Endothelial cell of umbilical vein (primary cell): ENCODE measurements around the gene GRAMD4. TPM values are rescaled to one million over a fixed set of nuclear protein-coding genes. Genes with fewer than 3 reads are reported as not detected.

Experiments used
- BruUV-seq: library from RNA; stranded (reverse); fragments of 400-500 nt; replicated peaks from 2 replicates; lab custom pipeline; 2021; lab: Mats Ljungman, UMichigan
- CTCF ChIA-PET: fragments of 300-600, 350-600 bp; sonication (Branson Sonifier 250); formaldehyde crosslinking; loops from one replicate; lab custom pipeline; 2021; ENCODE audit warnings: antibody characterized with exemption, inconsistent platforms; lab: Charles Lee
- POLR2A ChIA-PET: fragments of 300-600, 350-600 bp; sonication (Branson Sonifier 250); formaldehyde crosslinking; loops from one replicate; lab custom pipeline; 2021; ENCODE audit warnings: antibody characterized with exemption, inconsistent platforms; lab: Charles Lee
- DNase-seq: peaks from one replicate; pipeline ENCODE4 v3.0.0-alpha.2; 2011; ENCODE audit warnings: low read depth, low spot score
- FAIRE-seq: peaks from 2 replicates; lab custom pipeline; 2011; peaks lifted over from hg19 to GRCh38; lab: Jason Lieb, UNC
- H2AFZ ChIP-seq: 2 replicates; pipeline ENCODE4 v1.6.0; 2012; ENCODE audit warnings: low read depth, low read length, control low read depth, inconsistent platforms
- H3K27ac ChIP-seq: 2 replicates; pipeline ENCODE4 v1.5.1; 2011; ENCODE audit warnings: low read depth, mild to moderate bottlenecking, control low read depth, low read length, moderate library complexity; ENCODE audit not compliant: insufficient read depth
- H3K27me3 ChIP-seq, 2 experiments: 2 replicates each; pipeline versions ENCODE4 v1.6.0 to v1.6.1; 2011; ENCODE audit warnings: low read length in 2 of 2, mixed read lengths in 1 of 2; ENCODE audit not compliant: control insufficient read depth in 2 of 2, insufficient read depth in 2 of 2
- H3K36me3 ChIP-seq, 2 experiments: 2 replicates in 1 of 2; 3 replicates in 1 of 2; pipeline ENCODE4 v1.5.1; 2011; ENCODE audit warnings: low read length in 2 of 2, mild to moderate bottlenecking in 1 of 2, moderate library complexity in 1 of 2; ENCODE audit not compliant: control insufficient read depth in 2 of 2, insufficient read depth in 2 of 2; ENCODE audit errors: extremely low read depth in 1 of 2
- H3K4me1 ChIP-seq: 3 replicates; pipeline ENCODE4 v1.5.1; 2011; ENCODE audit warnings: mild to moderate bottlenecking, low read length; ENCODE audit not compliant: control insufficient read depth, insufficient read depth; ENCODE audit errors: extremely low read depth
- H3K4me2 ChIP-seq: 2 replicates; pipeline ENCODE4 v1.6.1; 2011; ENCODE audit warnings: low read length, control low read depth, mixed read lengths; ENCODE audit not compliant: insufficient read depth
- H3K4me3 ChIP-seq, 3 experiments: fragments of 200-600 bp in 1 of 3; sonication (generic), shearing (Covaris generic) in 1 of 3; replicated peaks in 1 of 3; 2 replicates each; pipeline ENCODE4 v1.5.1; 2011 to 2016; ENCODE audit warnings: control low read depth in 3 of 3, low read length in 3 of 3, mild to moderate bottlenecking in 2 of 3, inconsistent platforms in 1 of 3, low read depth in 1 of 3, moderate library complexity in 1 of 3; ENCODE audit not compliant: insufficient read depth in 1 of 3
- H3K79me2 ChIP-seq: 2 replicates; pipeline ENCODE4 v1.6.0; 2012; ENCODE audit warnings: low read length, inconsistent platforms; ENCODE audit not compliant: control insufficient read depth, insufficient read depth
- H3K9ac ChIP-seq: replicated peaks from 2 replicates; pipeline ENCODE3; 2011; ENCODE audit warnings: low read length, control low read depth; ENCODE audit not compliant: insufficient read depth; ENCODE audit errors: extremely low read depth
- H3K9me1 ChIP-seq: replicated peaks from 3 replicates; pipeline ENCODE4 v1.6.0; 2011; ENCODE audit warnings: mild to moderate bottlenecking, low read length; ENCODE audit not compliant: control insufficient read depth, insufficient read depth; ENCODE audit errors: extremely low read depth
- H3K9me3 ChIP-seq: replicated peaks from 2 replicates; pipeline ENCODE4 v1.5.1; 2012; ENCODE audit warnings: low read length, inconsistent platforms; ENCODE audit not compliant: control insufficient read depth, insufficient read depth
- H4K20me1 ChIP-seq: replicated peaks from 2 replicates; pipeline ENCODE3; 2011; ENCODE audit warnings: mild to moderate bottlenecking, low read length; ENCODE audit not compliant: control insufficient read depth, insufficient read depth; ENCODE audit errors: extremely low read depth
- JUN ChIP-seq: IDR thresholded peaks from 2 replicates; pipeline ENCODE4 v1.6.1; 2011; ENCODE audit warnings: borderline replicate concordance, low read depth; ENCODE audit not compliant: insufficient read length, insufficient read depth
- MAX ChIP-seq: IDR thresholded peaks from 2 replicates; pipeline ENCODE4 v1.6.1; 2011; ENCODE audit not compliant: insufficient read depth, insufficient read length
- MYC ChIP-seq: IDR thresholded peaks from one replicate; pipeline ENCODE4 v1.6.1; 2011; ENCODE audit warnings: mild to moderate bottlenecking, low read depth, low read length
- POLR2A ChIP-seq: IDR thresholded peaks from 2 replicates; pipeline ENCODE4 v1.6.1; 2012; ENCODE audit warnings: low read depth, mild to moderate bottlenecking, control low read depth, low read length
- POLR2AphosphoS5 ChIP-seq: IDR thresholded peaks from 2 replicates; pipeline ENCODE4 v1.6.1; 2012; ENCODE audit warnings: low read depth, mild to moderate bottlenecking, control low read depth, low read length, moderate library complexity; ENCODE audit not compliant: insufficient read depth
- dilution Hi-C: fragments of 300-500 bp; cut with MboI; formaldehyde crosslinking; loops from one replicate; pipeline ENCODE4 v1.15.0; 2019; ENCODE audit warnings: low sequenced_read_pairs; ENCODE audit not compliant: extremely low pct_ligation_motif_present
- intact Hi-C: fragments of 100-400 bp; cut with micrococcal nuclease; formaldehyde crosslinking; loops from one replicate; pipeline ENCODE4 v1.10.0; 2022
- polyA plus RNA-seq, 4 experiments: library from polyadenylated mRNA; depleted of rRNA in 3 of 4; stranded (reverse) in 3 of 4; unstranded in 1 of 4; fragments of >200 nt; gene quantifications; 2 replicates each; pipeline versions ENCODE4 v1.2.1 to v1.2.3, GENCODE V29; 2011 to 2012; ENCODE audit warnings: missing spikeins in 1 of 4
- total RNA-seq: library from RNA; stranded (reverse); gene quantifications from 2 replicates; pipeline ENCODE4 v1.2.3, GENCODE V29; 2021

GRAMD4 gene
- total and polyA plus RNA-seq, 2 donors (not counting 3 experiments of a cell fraction or from before 2014, with no cell fraction given), result 5.9 to 14.8 TPM

DNA sequence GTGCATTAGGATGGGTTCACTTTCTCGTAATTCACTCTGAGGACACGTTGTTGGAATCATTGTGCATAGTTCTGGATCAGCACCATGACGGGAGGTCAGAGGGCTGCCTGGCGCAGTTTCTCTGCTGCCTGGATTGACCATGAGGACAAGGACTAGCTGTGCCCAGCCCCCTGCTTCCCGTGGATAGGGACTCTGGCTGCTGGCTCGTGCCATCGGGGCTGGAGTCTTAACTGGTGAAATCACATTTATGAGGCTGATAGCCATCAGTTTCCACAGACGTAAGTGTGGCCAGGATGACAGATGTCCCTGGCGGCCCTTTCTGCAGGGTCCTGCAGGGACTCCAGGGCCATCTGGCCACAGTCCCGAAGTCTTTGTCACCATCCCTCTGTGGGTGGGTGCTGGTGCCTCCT, 24.1 kb upstream of the GRAMD4 start:
- no peaks in the 10 kb centered on the region for H3K9me1 ChIP-seq
- ChIA-PET CTCF (no interaction called here), POLR2A (interaction anchor here (0.8 kb wide), 1 partner anchor 20 kb away, joined by 3 read pairs; no protein-coding TSS in a partner anchor)
- no peak for TF ChIP-seq POLR2A
- no peak for TF ChIP-seq MYC
- TF ChIP-seq POLR2AphosphoS5, result no peak
- TF ChIP-seq MAX, result no peak
- H3K79me2 ChIP-seq, result no peaks in the 10 kb centered on the region
- DNase-seq (no peak), FAIRE-seq (no peak)
- no peaks in the 10 kb centered on the region for H3K4me1 ChIP-seq
- H3K4me3 ChIP-seq, result no peak overlapping the region
- H3K27me3 ChIP-seq, result no peaks in the 10 kb centered on the region
- intact Hi-C loops (no loop called here), dilution Hi-C loops (no loop called here)
- H3K9me3 ChIP-seq, result no peaks in the 10 kb centered on the region
- H3K4me2 ChIP-seq, result no peak overlapping the region
- no peak overlapping the region for H2AFZ ChIP-seq
- no peak overlapping the region for H3K27ac ChIP-seq
- H3K9ac ChIP-seq, result no peak overlapping the region
- BruUV-seq, result no TSS peak
- no peaks in the 10 kb centered on the region for H4K20me1 ChIP-seq
- H3K36me3 ChIP-seq, result no peaks in the 10 kb centered on the region

DNA sequence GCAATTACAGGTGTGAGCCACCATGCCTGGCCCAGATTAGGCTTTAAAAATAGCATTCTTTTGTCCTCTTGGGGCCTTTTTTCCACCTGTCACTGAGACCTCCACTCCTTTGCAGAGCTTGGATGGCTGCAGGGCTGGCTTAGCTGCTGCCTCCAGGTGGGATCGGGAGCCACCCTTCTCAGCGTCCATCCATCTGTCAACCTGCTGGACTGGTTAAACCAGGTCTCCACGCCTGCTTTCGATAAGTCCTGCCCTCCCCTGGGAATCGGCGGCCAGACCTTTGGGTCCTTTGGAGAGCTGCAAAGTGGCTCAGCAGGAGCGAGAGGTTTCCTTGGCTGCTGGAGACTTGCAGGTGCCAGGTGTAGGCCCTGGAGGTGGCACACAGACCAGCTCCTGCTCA, 23.4 kb upstream of the GRAMD4 start:
- CTCF ChIA-PET, result no interaction called here
- H3K27ac ChIP-seq, result no peak overlapping the region
- no peaks in the 10 kb centered on the region for H3K79me2 ChIP-seq
- no peaks in the 10 kb centered on the region for H4K20me1 ChIP-seq
- POLR2A ChIA-PET, result no interaction called here
- intact Hi-C loops (no loop called here), dilution Hi-C loops (no loop called here)
- no peak overlapping the region for H3K9ac ChIP-seq
- H3K4me2 ChIP-seq, result no peak overlapping the region
- no peak overlapping the region for H2AFZ ChIP-seq
- no peak overlapping the region for H3K4me3 ChIP-seq
- TF ChIP-seq MAX (no peak), JUN (no peak), MYC (no peak)
- H3K27me3 ChIP-seq, result no peaks in the 10 kb centered on the region
- DNase-seq (no peak), FAIRE-seq (no peak)
- H3K9me3 ChIP-seq, result no peaks in the 10 kb centered on the region
- no peaks in the 10 kb centered on the region for H3K36me3 ChIP-seq
- H3K4me1 ChIP-seq, result no peaks in the 10 kb centered on the region
- no peaks in the 10 kb centered on the region for H3K9me1 ChIP-seq
- no TSS peak for BruUV-seq
